GM12878 (cell line): ENCODE measurements around the gene GABRG2. TPM values are rescaled to one million over a fixed set of nuclear protein-coding genes. Genes with fewer than 3 reads are reported as not detected.

Source experiments
- ATAC-seq: fragments of 200-7000 bp; cut with Tn5 transposase; 3 replicates; pipeline ENCODE4 v1.9.1; 2020; ENCODE audit warnings: mild to moderate bottlenecking, moderate library complexity
- BruUV-seq: library from RNA; stranded (reverse); fragments of 400-500 nt; replicated peaks from 2 replicates; lab custom pipeline; 2021; lab: Mats Ljungman, UMichigan
- CTCF ChIA-PET: fragments of 300-600 bp; sonication (Branson Sonifier 250); formaldehyde crosslinking; extraction: SDS; loops from one replicate; lab custom pipeline; 2021; ENCODE audit warnings: inconsistent platforms; lab: Yijun Ruan, JAX
- POLR2A ChIA-PET: fragments of 350-600 bp; formaldehyde crosslinking; extraction: SDS; loops from one replicate; lab custom pipeline; 2021; ENCODE audit warnings: inconsistent platforms; lab: Charles Lee
- RAD21 ChIA-PET: fragments of 300-600 bp; sonication (Branson Sonifier 250); formaldehyde crosslinking; loops from one replicate; lab custom pipeline; 2023; ENCODE audit warnings: antibody characterized with exemption; ENCODE audit not compliant: unreplicated experiment; lab: Charles Lee
- SMC1A ChIA-PET: fragments of 300-600 bp; sonication (Branson Sonifier 250); formaldehyde crosslinking; loops from one replicate; lab custom pipeline; 2023; ENCODE audit not compliant: unreplicated experiment, uncharacterized antibody; lab: Charles Lee
- DNase-seq: peaks from one replicate; pipeline ENCODE4 v3.0.0-alpha.2; 2011; ENCODE audit warnings: low read depth, low spot score
- FAIRE-seq: peaks from 3 replicates; lab custom pipeline; 2011; peaks lifted over from hg19 to GRCh38; lab: Jason Lieb, UNC
- H2AFZ ChIP-seq: 2 replicates; pipeline ENCODE4 v1.6.0; 2011; ENCODE audit warnings: low read depth, low read length, control low read depth; ENCODE audit not compliant: control insufficient read depth
- H3K27ac ChIP-seq: 2 replicates; pipeline ENCODE4 v1.5.1; 2011; ENCODE audit warnings: control low read depth; ENCODE audit not compliant: control insufficient read depth, insufficient read depth
- H3K27me3 ChIP-seq, 2 experiments: replicated peaks in 1 of 2; 2 replicates each; pipeline versions ENCODE4 v1.6.0 to v1.6.1; 2011; ENCODE audit warnings: low read length in 1 of 2; ENCODE audit not compliant: control insufficient read depth in 2 of 2, insufficient read depth in 2 of 2
- H3K36me3 ChIP-seq, 2 experiments: 2 replicates each; pipeline ENCODE4 v1.5.1; 2011; ENCODE audit warnings: low read length in 1 of 2; ENCODE audit not compliant: control insufficient read depth in 2 of 2, insufficient read depth in 2 of 2
- H3K4me1 ChIP-seq: 2 replicates; pipeline ENCODE4 v1.6.1; 2011; ENCODE audit warnings: mild to moderate bottlenecking, low read length, moderate library complexity, mixed read lengths; ENCODE audit not compliant: control insufficient read depth, insufficient read depth
- H3K4me2 ChIP-seq: 2 replicates; pipeline ENCODE4 v1.6.0; 2011; ENCODE audit warnings: control low read depth; ENCODE audit not compliant: control insufficient read depth, insufficient read depth
- H3K4me3 ChIP-seq: fragments of 200-600 bp; sonication (generic); 2 replicates; pipeline ENCODE4 v1.5.1; 2016
- H3K79me2 ChIP-seq: 2 replicates; pipeline ENCODE4 v1.6.0; 2011; ENCODE audit warnings: low read length; ENCODE audit not compliant: control insufficient read depth, insufficient read depth
- H3K9ac ChIP-seq: 2 replicates; pipeline ENCODE4 v1.8.0; 2011; ENCODE audit warnings: low read length, control low read depth, mixed read lengths; ENCODE audit not compliant: control insufficient read depth, insufficient read depth
- H3K9me3 ChIP-seq: replicated peaks from 3 replicates; pipeline ENCODE4 v1.5.1; 2011; ENCODE audit warnings: mild to moderate bottlenecking, low read length; ENCODE audit not compliant: control insufficient read depth, insufficient read depth
- H4K20me1 ChIP-seq: 2 replicates; pipeline ENCODE4 v1.6.0; 2011; ENCODE audit not compliant: control insufficient read depth, insufficient read depth
- BACH1 ChIP-seq: fragments of 450-650 bp; IDR thresholded peaks from 2 replicates; pipeline ENCODE4 v1.6.1; 2017; ENCODE audit warnings: mild to moderate bottlenecking, borderline replicate concordance
- HDAC6 ChIP-seq: fragments of 200-600 bp; sonication (generic); IDR thresholded peaks from one replicate; pipeline ENCODE4 v1.8.0; 2017; ENCODE audit warnings: antibody characterized with exemption; ENCODE audit not compliant: unreplicated experiment
- MTA2 ChIP-seq: fragments of 450-650 bp; IDR thresholded peaks from 2 replicates; pipeline ENCODE4 v1.6.1; 2016; ENCODE audit warnings: low read depth, mild to moderate bottlenecking, moderate library complexity
- PML ChIP-seq: IDR thresholded peaks from 2 replicates; pipeline ENCODE4 v1.6.1; 2012; ENCODE audit warnings: low read length, inconsistent platforms
- RB1 ChIP-seq: fragments of 450-650 bp; formaldehyde crosslinking; IDR thresholded peaks from 2 replicates; pipeline ENCODE4 v1.6.1; 2017; ENCODE audit warnings: mild to moderate bottlenecking, borderline replicate concordance
- RFX5 ChIP-seq: IDR thresholded peaks from 2 replicates; pipeline ENCODE4 v1.6.1; 2011; ENCODE audit warnings: low read depth, low read length, improper control_type of control experiment
- SREBF1 ChIP-seq: IDR thresholded peaks from 2 replicates; pipeline ENCODE4 v1.6.1; 2012; ENCODE audit warnings: mild to moderate bottlenecking, low read length
- ZZZ3 ChIP-seq: IDR thresholded peaks from 2 replicates; pipeline ENCODE4 v1.6.1; 2011; ENCODE audit warnings: low read depth; ENCODE audit not compliant: control insufficient read depth, insufficient read length
- WGBS: methylation state at CpG from one replicate; pipeline ENCODE4 v1.1.6; 2016; ENCODE audit warnings: low lambda C conversion rate; ENCODE audit not compliant: insufficient replicate concordance, insufficient coverage; ENCODE audit errors: missing lambda C conversion rate; 5-methylcytosine and 5-hydroxymethylcytosine counted together
- in situ Hi-C: fragments of 300-500 bp; cut with MboI; formaldehyde crosslinking; loops from 9 replicates; pipeline ENCODE4 v1.14.3; 2018; ENCODE audit warnings: mixed read lengths
- intact Hi-C: fragments of 100-400 bp; cut with micrococcal nuclease; formaldehyde crosslinking; loops from one replicate; pipeline ENCODE4 v1.14.2; 2022; ENCODE audit not compliant: unreplicated experiment
- polyA plus RNA-seq, 11 experiments: library from polyadenylated mRNA; depleted of rRNA in 4 of 11; unstranded in 6 of 11; stranded (reverse) in 5 of 11; fragments of >200 nt; fragmentation: Nextera tagmentation in 4 of 11; fragmentation: Illumina TruSeq in 1 of 11; extraction: Ambion mirVana in 4 of 11; extraction: Trizol in 1 of 11; gene quantifications; 1 replicate in 1 of 11; 2 replicates in 10 of 11; pipeline versions ENCODE4 v1.2.1 to v1.2.3, GENCODE V29; 2011 to 2016; ENCODE audit warnings: inconsistent platforms in 2 of 11, missing spikeins in 2 of 11, low read depth in 1 of 11
- total RNA-seq, 4 experiments: library from RNA; depleted of rRNA in 3 of 4; stranded (reverse); fragments of >200 nt in 3 of 4; fragmentation: Illumina TruSeq in 1 of 4; extraction: Trizol in 1 of 4; gene quantifications; 2 replicates each; pipeline versions ENCODE4 v1.2.1 to v1.2.3, GENCODE V29; 2013 to 2021
- TF ChIP-seq, protein P1 (sequence below): IDR thresholded peaks from 2 replicates; pipeline ENCODE4 v1.6.1; 2011; ENCODE audit warnings: borderline replicate concordance, low read depth, mild to moderate bottlenecking, moderate library complexity, low read length; ENCODE audit not compliant: insufficient read depth, poor library complexity, severe bottlenecking
- TF ChIP-seq, protein P2 (sequence below): IDR thresholded peaks from 2 replicates; pipeline ENCODE4 v1.6.1; 2011; ENCODE audit warnings: borderline replicate concordance, low read depth, mild to moderate bottlenecking, moderate library complexity, mixed read lengths, low read length; ENCODE audit not compliant: insufficient read depth; ENCODE audit errors: extremely low read length
- TF ChIP-seq, protein P3 (sequence below): fragments of 450-650 bp; IDR thresholded peaks from 2 replicates; pipeline ENCODE4 v1.6.1; 2018; ENCODE audit warnings: borderline replicate concordance, mild to moderate bottlenecking; ENCODE audit not compliant: partially characterized antibody

The GABRG2 gene
- total and polyA plus RNA-seq, 10 of the 15 experiments (the other 5 are each of a cell fraction or from before 2014, with no cell fraction given) = 0.34 TPM; not detected in 9

DNA sequence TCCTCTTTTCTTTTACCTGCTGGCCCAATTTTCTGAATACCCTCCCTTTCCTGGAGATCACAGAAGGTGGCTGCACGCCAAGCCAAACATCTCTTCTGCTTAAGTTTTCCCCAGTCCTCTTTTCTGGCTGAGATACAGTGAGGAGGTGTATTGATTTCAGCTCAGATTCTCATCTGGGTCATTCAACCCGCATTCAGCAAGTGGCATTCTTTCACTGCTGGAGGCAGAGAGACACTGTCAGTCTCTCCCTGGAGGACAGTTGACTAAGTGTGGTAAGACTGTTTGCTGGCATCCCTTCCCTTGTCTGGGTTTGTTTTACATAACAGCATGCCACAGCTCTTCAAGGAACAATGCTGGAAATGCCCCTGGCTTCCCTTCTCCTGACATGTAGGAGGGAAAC lies 60.5 kb downstream of the GABRG2 start:
- in situ Hi-C loops = no loop called here
- no peaks in the 10 kb centered on the region for H3K4me1 ChIP-seq
- no peaks in the 10 kb centered on the region for H3K36me3 ChIP-seq
- H3K9me3 ChIP-seq = no peaks in the 10 kb centered on the region
- H3K9ac ChIP-seq = no peak overlapping the region
- ATAC-seq = no peak
- no peak overlapping the region for H2AFZ ChIP-seq
- WGBS = 0% methylated on average over 2 of the region's 2 CpGs
- ChIA-PET SMC1A (no interaction called here), POLR2A (no interaction called here), CTCF (no interaction called here), RAD21 (no interaction called here)
- no peak overlapping the region for H3K4me3 ChIP-seq
- H4K20me1 ChIP-seq = no peaks in the 10 kb centered on the region
- TF ChIP-seq, protein P1, sequence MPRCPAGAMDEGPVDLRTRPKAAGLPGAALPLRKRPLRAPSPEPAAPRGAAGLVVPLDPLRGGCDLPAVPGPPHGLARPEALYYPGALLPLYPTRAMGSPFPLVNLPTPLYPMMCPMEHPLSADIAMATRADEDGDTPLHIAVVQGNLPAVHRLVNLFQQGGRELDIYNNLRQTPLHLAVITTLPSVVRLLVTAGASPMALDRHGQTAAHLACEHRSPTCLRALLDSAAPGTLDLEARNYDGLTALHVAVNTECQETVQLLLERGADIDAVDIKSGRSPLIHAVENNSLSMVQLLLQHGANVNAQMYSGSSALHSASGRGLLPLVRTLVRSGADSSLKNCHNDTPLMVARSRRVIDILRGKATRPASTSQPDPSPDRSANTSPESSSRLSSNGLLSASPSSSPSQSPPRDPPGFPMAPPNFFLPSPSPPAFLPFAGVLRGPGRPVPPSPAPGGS = no peak
- TF ChIP-seq PML = no peak
- TF ChIP-seq BACH1 = no peak
- TF ChIP-seq HDAC6 = no peak
- no peak for TF ChIP-seq RB1
- intact Hi-C loops = no loop called here
- BruUV-seq = no TSS peak
- no peak overlapping the region for H3K27ac ChIP-seq
- no peaks in the 10 kb centered on the region for H3K79me2 ChIP-seq
- no peaks in the 10 kb centered on the region for H3K27me3 ChIP-seq
- H3K4me2 ChIP-seq = no peak overlapping the region
- FAIRE-seq = no peak
- DNase-seq = no peak

DNA sequence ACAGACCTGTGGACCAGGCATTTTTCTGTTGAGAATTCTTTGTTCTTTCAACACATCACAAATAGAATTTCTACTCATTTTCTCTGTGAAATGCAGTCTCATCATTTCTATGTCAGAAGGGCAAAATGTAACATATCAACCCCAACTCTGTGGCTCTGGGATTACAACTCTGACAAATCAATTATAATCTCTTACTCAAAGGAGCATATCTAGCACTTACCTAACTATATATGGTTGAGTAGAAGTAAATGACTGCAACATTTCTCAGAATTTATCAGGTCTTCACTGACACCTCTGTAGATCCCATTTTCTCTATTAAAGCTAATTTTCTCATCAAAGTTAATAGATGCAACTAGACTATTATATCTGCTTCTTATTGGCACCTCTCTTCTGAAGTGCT lies 64.8 kb downstream of the GABRG2 start:
- no peak for ATAC-seq
- Histone ChIP-seq H3K36me3 (no peaks in the 10 kb centered on the region), H4K20me1 (no peaks in the 10 kb centered on the region), H3K27ac (no peak overlapping the region), H3K9me3 (no peaks in the 10 kb centered on the region), H3K4me2 (no peak overlapping the region), H2AFZ (no peak overlapping the region), H3K79me2 (no peaks in the 10 kb centered on the region), H3K4me3 (no peak overlapping the region), H3K27me3 (no peaks in the 10 kb centered on the region), H3K4me1 (no peaks in the 10 kb centered on the region), H3K9ac (no peak overlapping the region)
- ChIA-PET CTCF (no interaction called here), RAD21 (no interaction called here), POLR2A (no interaction called here), SMC1A (interaction anchor here (1.3 kb wide), 1 partner anchor 9 kb away, joined by 3 read pairs; no protein-coding TSS in a partner anchor)
- no TSS peak for BruUV-seq
- intact Hi-C loops (no loop called here), in situ Hi-C loops (no loop called here)
- no peak for DNase-seq
- no peak for FAIRE-seq
- TF ChIP-seq MTA2 (no peak), RFX5 (no peak), ZZZ3 (no peak), SREBF1 (no peak)
- TF ChIP-seq, protein P2, sequence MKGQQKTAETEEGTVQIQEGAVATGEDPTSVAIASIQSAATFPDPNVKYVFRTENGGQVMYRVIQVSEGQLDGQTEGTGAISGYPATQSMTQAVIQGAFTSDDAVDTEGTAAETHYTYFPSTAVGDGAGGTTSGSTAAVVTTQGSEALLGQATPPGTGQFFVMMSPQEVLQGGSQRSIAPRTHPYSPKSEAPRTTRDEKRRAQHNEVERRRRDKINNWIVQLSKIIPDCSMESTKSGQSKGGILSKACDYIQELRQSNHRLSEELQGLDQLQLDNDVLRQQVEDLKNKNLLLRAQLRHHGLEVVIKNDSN = no peak
- TF ChIP-seq, protein P3, sequence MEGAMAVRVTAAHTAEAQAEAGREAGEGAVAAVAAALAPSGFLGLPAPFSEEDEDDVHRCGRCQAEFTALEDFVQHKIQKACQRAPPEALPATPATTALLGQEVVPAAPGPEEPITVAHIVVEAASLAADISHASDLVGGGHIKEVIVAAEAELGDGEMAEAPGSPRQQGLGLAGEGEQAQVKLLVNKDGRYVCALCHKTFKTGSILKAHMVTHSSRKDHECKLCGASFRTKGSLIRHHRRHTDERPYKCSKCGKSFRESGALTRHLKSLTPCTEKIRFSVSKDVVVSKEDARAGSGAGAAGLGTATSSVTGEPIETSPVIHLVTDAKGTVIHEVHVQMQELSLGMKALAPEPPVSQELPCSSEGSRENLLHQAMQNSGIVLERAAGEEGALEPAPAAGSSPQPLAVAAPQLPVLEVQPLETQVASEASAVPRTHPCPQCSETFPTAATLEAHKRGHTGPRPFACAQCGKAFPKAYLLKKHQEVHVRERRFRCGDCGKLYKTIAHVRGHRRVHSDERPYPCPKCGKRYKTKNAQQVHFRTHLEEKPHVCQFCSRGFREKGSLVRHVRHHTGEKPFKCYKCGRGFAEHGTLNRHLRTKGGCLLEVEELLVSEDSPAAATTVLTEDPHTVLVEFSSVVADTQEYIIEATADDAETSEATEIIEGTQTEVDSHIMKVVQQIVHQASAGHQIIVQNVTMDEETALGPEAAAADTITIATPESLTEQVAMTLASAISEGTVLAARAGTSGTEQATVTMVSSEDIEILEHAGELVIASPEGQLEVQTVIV = no peak
